ENCODE data around the gene MED26. TPM values are rescaled to one million over a fixed set of nuclear protein-coding genes. Genes with fewer than 3 reads are reported as not detected.
A peak's percentile ranks its signal among the peaks of the same experiment; 100 is the strongest.

The MED26 gene
- total and polyA plus RNA-seq, 9 of the 15 experiments (the other 6 are each of a cell fraction or from before 2014, with no cell fraction given): 0.71 to 15.1 (median 6.2) TPM

- peak; percentile 65; the same call in 1 of the 2 replicates for TF ChIP-seq MGA (IDR thresholded peaks at IDR 0.05)
- no peak for TF ChIP-seq TAF7 (tag; IDR thresholded peaks at IDR 0.05)
- TF ChIP-seq TFAP4 (CRISPR knock-in tag; IDR thresholded peaks at IDR 0.05; ENCODE audit: borderline replicate concordance): peak; percentile 38; the same call in 1 of the 2 replicates
- no peak for TF ChIP-seq ATF2 (CRISPR knock-in tag; IDR thresholded peaks at IDR 0.05)
- peak; percentile 69 for TF ChIP-seq TAF1 (IDR thresholded peaks at IDR 0.05; ENCODE audit: control insufficient read depth, extremely low read depth, insufficient read depth, low read length, severe bottlenecking)
- TF ChIP-seq CEBPZ (IDR thresholded peaks at IDR 0.05; ENCODE audit: borderline replicate concordance, low read depth, low read length): no peak
- no peak for TF ChIP-seq DIDO1 (tag; IDR thresholded peaks at IDR 0.05; ENCODE audit: low read depth)
Measured at GRCh38 chr19:16584248-16585093, 43.5 kb downstream of the MED26 start (continued).

All from K562 (cell line).